HEK293 (cell line): Measurements from ENCODE around the gene PIGX.

Experiments
- ATF2 ChIP-seq: fragments of 450-650 bp; formaldehyde crosslinking; IDR thresholded peaks from 2 replicates; pipeline ENCODE4 v1.5.1; 2016; ENCODE audit warnings: missing biosample characterization, missing genetic modification characterization, low read depth
- CTCF ChIP-seq: fragments of 450-650 bp; formaldehyde crosslinking; IDR thresholded peaks from 2 replicates; pipeline ENCODE4 v1.5.1; 2016; ENCODE audit warnings: missing biosample characterization, missing genetic modification characterization
- HOXA7 ChIP-seq: sonication (generic); formaldehyde crosslinking; IDR thresholded peaks from 2 replicates; pipeline ENCODE4 v1.8.1; 2022; ENCODE audit warnings: missing genetic modification reagents, borderline replicate concordance
- OVOL3 ChIP-seq: fragments of 450-650 bp; formaldehyde crosslinking; IDR thresholded peaks from 2 replicates; pipeline ENCODE4 v1.5.1; 2016; ENCODE audit warnings: missing biosample characterization, missing genetic modification characterization
- ZNF175 ChIP-seq: fragments of 450-650 bp; formaldehyde crosslinking; IDR thresholded peaks from 2 replicates; pipeline ENCODE4 v1.5.1; 2016; ENCODE audit warnings: missing biosample characterization, missing genetic modification characterization
- ZNF274 ChIP-seq, 2 experiments: fragments of 200-500 bp in 1 of 2; fragments of 450-650 bp in 1 of 2; sonication (Bioruptor generic) in 1 of 2; formaldehyde crosslinking in 1 of 2; IDR thresholded peaks; 2 replicates each; pipeline versions ENCODE4 v1.5.1 to v1.6.1; 2014 to 2016; ENCODE audit warnings: borderline replicate concordance in 1 of 2, inconsistent platforms in 1 of 2, low read length in 1 of 2, missing biosample characterization in 1 of 2, missing genetic modification characterization in 1 of 2
- ZNF354C ChIP-seq: fragments of 450-650 bp; formaldehyde crosslinking; IDR thresholded peaks from 2 replicates; pipeline ENCODE4 v1.5.1; 2016; ENCODE audit warnings: missing biosample characterization, missing genetic modification characterization, low read depth, borderline replicate concordance
- ZNF423 ChIP-seq: fragments of 450-650 bp; formaldehyde crosslinking; IDR thresholded peaks from 2 replicates; pipeline ENCODE4 v1.5.1; 2016; ENCODE audit warnings: missing biosample characterization, missing genetic modification characterization
- ZNF701 ChIP-seq: fragments of 450-650 bp; formaldehyde crosslinking; IDR thresholded peaks from 2 replicates; pipeline ENCODE4 v1.5.1; 2016; ENCODE audit warnings: missing biosample characterization, missing genetic modification characterization

- TF ChIP-seq ZNF423 (tag by site-specific recombination) = no peak
- TF ChIP-seq OVOL3 (tag by site-specific recombination) = no peak
- TF ChIP-seq ATF2 (tag by site-specific recombination) = no peak
- TF ChIP-seq HOXA7 (CRISPR knock-in tag) = no peak
- no peak for TF ChIP-seq CTCF (tag by site-specific recombination)
- TF ChIP-seq ZNF274 (IDR thresholded peaks at IDR 0.05; ENCODE audit: low read length) = no peak
- TF ChIP-seq ZNF274 (tag by site-specific recombination; IDR thresholded peaks at IDR 0.05; ENCODE audit: borderline replicate concordance) = no peak
- no peak for TF ChIP-seq ZNF175 (tag by site-specific recombination)
- no peak for TF ChIP-seq ZNF354C (tag by site-specific recombination)
- no peak for TF ChIP-seq ZNF701
These were observed 62.8 kb downstream of the PIGX start for GRCh38 chr3:196774848-196775422.
